ENCODE results near the gene PLA2G12A. TPM values are rescaled to one million over a fixed set of nuclear protein-coding genes. Genes with fewer than 3 reads are reported as not detected.

Gene PLA2G12A
- total RNA-seq, 1 experiment from 2014 or later = 47.3 TPM

DNA sequence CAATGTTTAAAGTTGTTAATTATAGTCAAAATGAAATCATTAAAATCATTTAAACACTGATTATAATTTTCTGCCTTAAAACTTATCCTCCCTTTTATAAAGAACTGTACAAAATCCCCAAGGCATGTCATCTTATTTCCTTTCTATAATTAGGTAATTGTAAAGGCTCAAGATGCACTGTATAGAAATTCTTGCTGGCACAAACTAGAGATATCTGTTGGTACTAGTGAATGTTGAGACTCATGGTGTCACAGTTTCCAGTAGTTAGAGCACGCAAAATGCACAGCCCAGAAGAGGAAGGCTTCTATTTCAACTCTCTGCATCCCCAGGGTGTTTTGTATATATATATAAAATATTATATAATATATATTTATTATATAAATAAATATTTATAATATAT, 22.7 kb upstream of the PLA2G12A start:
- Mint-ChIP-seq H3K4me3 (no peak overlapping the region), H3K27me3 (ENCODE audit: low read depth) (no peaks in the 10 kb centered on the region; the same call in 1 of the 2 replicates), H3K27ac (no peak overlapping the region), H3K36me3 (ENCODE audit: insufficient read depth in 1 of 3, low read depth in 3 of 3) (no peaks in the 10 kb centered on the region), H3K9me3 (no peaks in the 10 kb centered on the region), H3K4me1 (peaks cover 4 to 7% of the 10 kb centered on the region in 2 experiments; a peak in 2 of 4 replicates)
- no peak overlapping the region for H3K4me2 ChIP-seq (ENCODE audit: insufficient read depth, insufficient read length, low read length)
- H4K5ac ChIP-seq (ENCODE audit: insufficient read length, low read depth, low read length) = no peak overlapping the region
- no peaks in the 10 kb centered on the region for H3K79me1 ChIP-seq (ENCODE audit: insufficient read depth, low read depth, low read length, poor library complexity, severe bottlenecking)
- TF ChIP-seq, protein P1, sequence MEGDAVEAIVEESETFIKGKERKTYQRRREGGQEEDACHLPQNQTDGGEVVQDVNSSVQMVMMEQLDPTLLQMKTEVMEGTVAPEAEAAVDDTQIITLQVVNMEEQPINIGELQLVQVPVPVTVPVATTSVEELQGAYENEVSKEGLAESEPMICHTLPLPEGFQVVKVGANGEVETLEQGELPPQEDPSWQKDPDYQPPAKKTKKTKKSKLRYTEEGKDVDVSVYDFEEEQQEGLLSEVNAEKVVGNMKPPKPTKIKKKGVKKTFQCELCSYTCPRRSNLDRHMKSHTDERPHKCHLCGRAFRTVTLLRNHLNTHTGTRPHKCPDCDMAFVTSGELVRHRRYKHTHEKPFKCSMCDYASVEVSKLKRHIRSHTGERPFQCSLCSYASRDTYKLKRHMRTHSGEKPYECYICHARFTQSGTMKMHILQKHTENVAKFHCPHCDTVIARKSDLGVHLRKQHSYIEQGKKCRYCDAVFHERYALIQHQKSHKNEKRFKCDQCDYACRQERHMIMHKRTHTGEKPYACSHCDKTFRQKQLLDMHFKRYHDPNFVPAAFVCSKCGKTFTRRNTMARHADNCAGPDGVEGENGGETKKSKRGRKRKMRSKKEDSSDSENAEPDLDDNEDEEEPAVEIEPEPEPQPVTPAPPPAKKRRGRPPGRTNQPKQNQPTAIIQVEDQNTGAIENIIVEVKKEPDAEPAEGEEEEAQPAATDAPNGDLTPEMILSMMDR (conservative IDR thresholded peaks at IDR 0.05) = no peak
- H3K56ac ChIP-seq (ENCODE audit: insufficient read length, low read depth, low read length) = no peak overlapping the region
- no peak overlapping the region for H3K27ac ChIP-seq (ENCODE audit: insufficient read length, low read depth, low read length)
- no peak overlapping the region for H2AFZ ChIP-seq (ENCODE audit: low read length)
- no peak overlapping the region for H3K4ac ChIP-seq (ENCODE audit: low read depth, low read length)
- no peaks in the 10 kb centered on the region for H3K23me2 ChIP-seq (ENCODE audit: insufficient read length, low read depth, low read length, poor library complexity, severe bottlenecking)
- H3K79me2 ChIP-seq (ENCODE audit: insufficient read depth, low read length) = no peaks in the 10 kb centered on the region
- H3K23ac ChIP-seq (ENCODE audit: insufficient read length, low read depth, low read length) = no peak overlapping the region
- no peak overlapping the region for H2BK20ac ChIP-seq (ENCODE audit: low read depth, low read length, poor library complexity, severe bottlenecking)
- no peak overlapping the region for H2BK5ac ChIP-seq (ENCODE audit: insufficient read length, low read length)
- H4K8ac ChIP-seq (replicated peaks; ENCODE audit: insufficient read length, low read depth, low read length) = no peak overlapping the region
- H3K14ac ChIP-seq (ENCODE audit: insufficient read depth, low read length) = no peak overlapping the region
- no peak overlapping the region for H3K9ac ChIP-seq (ENCODE audit: extremely low read depth, insufficient read length, low read length)
- H2BK12ac ChIP-seq (ENCODE audit: insufficient read length, low read depth, low read length) = no peak overlapping the region
- H2BK15ac ChIP-seq (ENCODE audit: low read depth, low read length) = no peak overlapping the region
- DNase-seq = no peak
- H3K27me3 ChIP-seq (ENCODE audit: insufficient read depth, low read length) = no peaks in the 10 kb centered on the region
- no peak overlapping the region for H4K91ac ChIP-seq (ENCODE audit: insufficient read length, low read depth, low read length)
- no peaks in the 10 kb centered on the region for H3K9me3 ChIP-seq (ENCODE audit: control insufficient read depth, low read depth, low read length)
- no peak overlapping the region for H2BK120ac ChIP-seq (ENCODE audit: low read depth, low read length, poor library complexity, severe bottlenecking)
- no peak overlapping the region for H3T11ph ChIP-seq (ENCODE audit: low read length)
- no CpG with 5 or more reads among the region's 1 CpG for WGBS (ENCODE audit: extremely low coverage, insufficient read length, low lambda C conversion rate)
- H2AK5ac ChIP-seq (ENCODE audit: insufficient read length, low read length) = no peak overlapping the region
- H3K18ac ChIP-seq (ENCODE audit: insufficient read length, low read depth, low read length) = no peak overlapping the region
- no peaks in the 10 kb centered on the region for H4K20me1 ChIP-seq (ENCODE audit: control insufficient read depth, insufficient read depth, insufficient read length)
- H3K4me1 ChIP-seq (ENCODE audit: insufficient read depth, low read length) = no peaks in the 10 kb centered on the region

Data from H9 (cell line).